OCI-LY7 (cell line): Measurements from ENCODE around the gene ZNF80. TPM values are rescaled to one million over a fixed set of nuclear protein-coding genes. Genes with fewer than 3 reads are reported as not detected.

Source experiments
- BruUV-seq: library from RNA; stranded (reverse); fragments of 400-500 nt; replicated peaks from 2 replicates; lab custom pipeline; 2021; lab: Mats Ljungman, UMichigan
- CTCF ChIA-PET: fragments of 300-600 bp; sonication (Branson Sonifier 250); formaldehyde crosslinking; loops from one replicate; lab custom pipeline; 2022; ENCODE audit warnings: antibody characterized with exemption; ENCODE audit not compliant: unreplicated experiment; lab: Charles Lee
- POLR2A ChIA-PET: fragments of 300-600 bp; sonication (Branson Sonifier 250); formaldehyde crosslinking; loops from one replicate; lab custom pipeline; 2022; ENCODE audit warnings: antibody characterized with exemption; lab: Charles Lee
- DNase-seq: peaks from one replicate; pipeline ENCODE4 v3.0.0-alpha.2; 2015; ENCODE audit warnings: low spot score
- H2AFZ ChIP-seq: fragments of 200-600 bp; sonication (generic), shearing (Covaris generic); 2 replicates; pipeline ENCODE4 v1.6.1; 2014; ENCODE audit warnings: mild to moderate bottlenecking, antibody characterized with exemption, low read length, moderate library complexity
- H3K27ac ChIP-seq: fragments of 200-600 bp; sonication (generic); 2 replicates; pipeline ENCODE4 v1.5.1; 2014; ENCODE audit warnings: mixed run types, low read depth, mild to moderate bottlenecking, moderate library complexity, low read length, inconsistent platforms; ENCODE audit not compliant: poor library complexity, severe bottlenecking
- H3K36me3 ChIP-seq: fragments of 200-600 bp; sonication (generic); 2 replicates; pipeline ENCODE4 v1.6.1; 2014; ENCODE audit warnings: mild to moderate bottlenecking, antibody characterized with exemption, low read length, moderate library complexity, mixed read lengths; ENCODE audit not compliant: insufficient read depth
- H3K4me1 ChIP-seq: fragments of 200-600 bp; sonication (generic); 2 replicates; pipeline ENCODE4 v1.5.1; 2014; ENCODE audit warnings: mild to moderate bottlenecking, low read length; ENCODE audit not compliant: insufficient read depth, poor library complexity, severe bottlenecking
- H3K4me2 ChIP-seq: fragments of 200-600 bp; sonication (generic); 2 replicates; pipeline ENCODE4 v1.6.1; 2014; ENCODE audit warnings: mild to moderate bottlenecking, low read length
- H3K4me3 ChIP-seq: fragments of 200-600 bp; sonication (generic); 2 replicates; pipeline ENCODE4 v1.5.1; 2014; ENCODE audit warnings: mild to moderate bottlenecking, low read depth, low read length; ENCODE audit not compliant: poor library complexity, severe bottlenecking
- H3K79me2 ChIP-seq: fragments of 200-600 bp; sonication (generic); 2 replicates; pipeline ENCODE4 v1.6.1; 2016; ENCODE audit warnings: low read depth, mild to moderate bottlenecking, low read length, moderate library complexity, mixed read lengths; ENCODE audit not compliant: insufficient read depth
- H3K9me2 ChIP-seq: fragments of 200-600 bp; sonication (generic); 2 replicates; pipeline ENCODE4 v1.6.1; 2016; ENCODE audit warnings: mild to moderate bottlenecking, low read length, mixed read lengths; ENCODE audit not compliant: insufficient read depth
- H3K9me3 ChIP-seq: fragments of 200-600 bp; sonication (generic); 2 replicates; pipeline ENCODE4 v1.6.1; 2014; ENCODE audit warnings: mild to moderate bottlenecking, mixed run types, low read length, mixed read lengths
- H4K20me1 ChIP-seq: fragments of 200-600 bp; sonication (generic); 2 replicates; pipeline ENCODE4 v1.6.1; 2014; ENCODE audit warnings: mild to moderate bottlenecking, antibody characterized with exemption, low read length, moderate library complexity, mixed read lengths; ENCODE audit not compliant: insufficient read depth
- CTCF ChIP-seq: fragments of 200-600 bp; sonication (generic); conservative IDR thresholded peaks from 2 replicates; pipeline ENCODE4 v1.5.1; 2014; ENCODE audit warnings: mild to moderate bottlenecking, antibody characterized with exemption, low read length, moderate library complexity, mixed read lengths
- EZH2phosphoT487 ChIP-seq: fragments of 200-600 bp; sonication (generic); IDR thresholded peaks from 2 replicates; pipeline ENCODE4 v1.6.1; 2018; ENCODE audit warnings: low read depth, borderline replicate concordance, mild to moderate bottlenecking, mixed run types, antibody characterized with exemption, low read length, moderate library complexity, mixed read lengths
- intact Hi-C: fragments of 100-400 bp; cut with micrococcal nuclease; formaldehyde crosslinking; loops from one replicate; pipeline ENCODE4 v1.10.0; 2022; ENCODE audit not compliant: unreplicated experiment
- total RNA-seq, 2 experiments: library from RNA; depleted of rRNA in 1 of 2; stranded (reverse); fragments of >200 nt in 1 of 2; shearing (Covaris generic) in 1 of 2; gene quantifications; 2 replicates each; pipeline ENCODE4 v1.2.3, GENCODE V29; 2014 to 2022

ZNF80 gene
- total RNA-seq, 2 experiments from 2014 or later: not detected

GRCh38 chr3:114235431-114235830 is 1.9 kb downstream of the ZNF80 start:
- no peak overlapping the region for H3K27ac ChIP-seq
- intact Hi-C loops: no loop called here
- H3K36me3 ChIP-seq: no peaks in the 10 kb centered on the region
- no peak for DNase-seq
- H3K4me3 ChIP-seq: no peak overlapping the region
- H3K9me3 ChIP-seq: no peaks in the 10 kb centered on the region
- ChIA-PET POLR2A (interaction anchor here (0.6 kb wide), 1 partner anchor 22 kb away, joined by 4 read pairs; no protein-coding TSS in a partner anchor), CTCF (no interaction called here)
- H3K4me1 ChIP-seq: no peaks in the 10 kb centered on the region
- H3K79me2 ChIP-seq: no peaks in the 10 kb centered on the region
- H3K4me2 ChIP-seq: no peak overlapping the region
- TF ChIP-seq CTCF: no peak
- no peak for TF ChIP-seq EZH2phosphoT487
- no peaks in the 10 kb centered on the region for H4K20me1 ChIP-seq
- H3K9me2 ChIP-seq: no peaks in the 10 kb centered on the region
- H2AFZ ChIP-seq: no peak overlapping the region
- BruUV-seq: no TSS peak

DNA sequence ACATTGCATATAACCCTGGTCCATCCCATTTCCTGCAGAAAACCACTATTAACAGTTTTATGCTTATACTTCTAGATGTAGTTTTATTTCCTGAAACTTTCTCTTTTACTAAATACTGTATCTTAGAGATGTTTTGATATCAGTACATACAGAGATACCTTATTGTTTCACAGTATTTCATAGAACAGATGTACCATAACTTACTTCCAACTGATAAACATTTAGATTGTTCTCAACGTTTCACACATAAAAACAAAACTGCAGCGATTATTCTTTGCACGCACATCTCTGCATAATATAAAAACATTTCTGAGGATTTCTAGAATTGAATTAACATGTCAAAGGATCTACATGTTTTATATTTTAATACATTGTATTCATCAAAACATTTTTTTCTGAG is 2.6 kb downstream of the ZNF80 start:
- ChIA-PET POLR2A (interaction anchor here (0.6 to 1.0 kb wide), 3 partner anchors 21 to 169 kb away, joined by 3 to 4 read pairs (median 3); no protein-coding TSS in a partner anchor), CTCF (no interaction called here)
- TF ChIP-seq EZH2phosphoT487 (no peak), CTCF (no peak)
- Histone ChIP-seq H3K9me2 (no peaks in the 10 kb centered on the region), H3K36me3 (no peaks in the 10 kb centered on the region), H4K20me1 (no peaks in the 10 kb centered on the region), H3K4me3 (no peak overlapping the region), H3K79me2 (no peaks in the 10 kb centered on the region), H3K4me1 (no peaks in the 10 kb centered on the region), H3K9me3 (no peaks in the 10 kb centered on the region), H2AFZ (no peak overlapping the region), H3K4me2 (no peak overlapping the region), H3K27ac (no peak overlapping the region)
- intact Hi-C loops: no loop called here
- no TSS peak for BruUV-seq
- no peak for DNase-seq

DNA sequence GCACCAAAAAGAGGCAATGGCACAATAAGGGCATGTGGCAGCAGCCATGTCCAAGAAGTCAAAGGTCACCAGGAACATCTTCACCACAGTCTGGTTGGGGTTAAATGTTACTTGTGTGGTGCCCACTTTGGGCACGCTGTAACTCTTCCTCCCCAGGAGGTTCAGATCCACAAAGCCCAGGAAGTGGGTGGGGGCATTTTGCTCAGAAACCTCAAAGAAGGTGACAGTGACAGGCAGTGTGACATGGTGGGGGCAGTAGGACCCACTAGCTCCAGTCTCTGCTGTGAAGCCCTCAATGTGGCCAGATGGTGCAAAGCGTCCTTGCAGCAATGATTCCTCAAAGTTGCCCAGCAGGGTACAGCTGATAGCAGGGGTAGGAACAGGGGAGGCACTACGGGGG is 5.8 kb downstream of the ZNF80 start:
- no peak for DNase-seq
- Histone ChIP-seq H3K9me3 (no peaks in the 10 kb centered on the region), H3K4me1 (no peaks in the 10 kb centered on the region), H3K79me2 (no peaks in the 10 kb centered on the region), H2AFZ (no peak overlapping the region), H3K4me2 (no peak overlapping the region), H4K20me1 (no peaks in the 10 kb centered on the region), H3K27ac (no peak overlapping the region), H3K36me3 (no peaks in the 10 kb centered on the region), H3K4me3 (no peak overlapping the region), H3K9me2 (no peaks in the 10 kb centered on the region)
- ChIA-PET CTCF (no interaction called here), POLR2A (interaction anchor here (1.0 kb wide), 1 partner anchor 8 kb away, joined by 3 read pairs; no protein-coding TSS in a partner anchor)
- intact Hi-C loops: no loop called here
- BruUV-seq: no TSS peak
- TF ChIP-seq CTCF (no peak), EZH2phosphoT487 (no peak)
